DND-41 (cell line): Measurements from ENCODE around the gene XIRP2.

Source experiments
- EZH2 ChIP-seq: IDR thresholded peaks from 3 replicates; pipeline ENCODE4 v1.6.1; 2012; ENCODE audit warnings: borderline replicate concordance, low read depth, mild to moderate bottlenecking, moderate library complexity, low read length, inconsistent platforms; ENCODE audit not compliant: severe bottlenecking
- TF ChIP-seq, protein P1 (sequence below): IDR thresholded peaks from 2 replicates; pipeline ENCODE4 v1.5.1; 2012; ENCODE audit warnings: borderline replicate concordance, low read length, moderate library complexity, mild to moderate bottlenecking; ENCODE audit not compliant: poor library complexity, severe bottlenecking; ENCODE audit errors: extremely low read depth

DNA sequence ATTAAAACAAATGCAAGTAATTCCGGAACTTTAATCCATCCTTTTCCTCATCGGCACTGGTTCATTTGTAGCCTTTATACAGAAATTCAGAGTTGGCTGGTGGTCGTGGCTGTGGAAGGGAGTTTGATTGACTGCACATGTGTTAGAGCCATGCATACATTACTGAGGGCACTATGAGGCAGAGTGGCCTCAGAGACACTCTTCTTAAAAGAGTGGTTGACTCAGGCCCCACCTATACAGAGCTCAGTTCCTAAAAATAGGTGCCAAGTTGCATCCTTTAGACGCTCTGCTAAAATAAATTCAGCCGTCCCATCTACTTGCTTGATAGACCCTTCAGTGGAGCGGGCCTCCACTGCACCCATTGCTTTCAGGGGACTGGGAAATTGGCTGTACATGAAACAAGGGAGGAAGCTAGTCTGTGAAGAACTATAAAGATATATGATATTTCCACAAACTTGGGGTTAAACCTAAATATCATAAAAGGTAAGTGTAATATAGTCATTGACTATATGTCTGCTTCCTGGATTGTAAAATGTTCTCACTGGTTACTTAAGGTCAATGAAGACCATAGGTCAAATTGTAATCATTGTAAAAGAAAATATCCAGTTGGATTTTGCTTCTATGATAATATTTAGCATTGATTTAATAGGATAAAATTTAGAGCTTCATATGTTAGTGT is 298.9 kb downstream of the XIRP2 start:
- TF ChIP-seq, protein P1, sequence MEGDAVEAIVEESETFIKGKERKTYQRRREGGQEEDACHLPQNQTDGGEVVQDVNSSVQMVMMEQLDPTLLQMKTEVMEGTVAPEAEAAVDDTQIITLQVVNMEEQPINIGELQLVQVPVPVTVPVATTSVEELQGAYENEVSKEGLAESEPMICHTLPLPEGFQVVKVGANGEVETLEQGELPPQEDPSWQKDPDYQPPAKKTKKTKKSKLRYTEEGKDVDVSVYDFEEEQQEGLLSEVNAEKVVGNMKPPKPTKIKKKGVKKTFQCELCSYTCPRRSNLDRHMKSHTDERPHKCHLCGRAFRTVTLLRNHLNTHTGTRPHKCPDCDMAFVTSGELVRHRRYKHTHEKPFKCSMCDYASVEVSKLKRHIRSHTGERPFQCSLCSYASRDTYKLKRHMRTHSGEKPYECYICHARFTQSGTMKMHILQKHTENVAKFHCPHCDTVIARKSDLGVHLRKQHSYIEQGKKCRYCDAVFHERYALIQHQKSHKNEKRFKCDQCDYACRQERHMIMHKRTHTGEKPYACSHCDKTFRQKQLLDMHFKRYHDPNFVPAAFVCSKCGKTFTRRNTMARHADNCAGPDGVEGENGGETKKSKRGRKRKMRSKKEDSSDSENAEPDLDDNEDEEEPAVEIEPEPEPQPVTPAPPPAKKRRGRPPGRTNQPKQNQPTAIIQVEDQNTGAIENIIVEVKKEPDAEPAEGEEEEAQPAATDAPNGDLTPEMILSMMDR = no peak
- no peak for TF ChIP-seq EZH2
